GM21381 (cell line): Measurements from ENCODE around the gene ERBB2.
"Not testable (repeated sequence)": the region's sequence is repeated elsewhere in the genome, so short reads cannot be mapped to it uniquely, and the experiment has no call there.

ENCODE experiments used
- ATAC-seq: cut with Tn5 transposase; IDR thresholded peaks from one replicate; pipeline ENCODE4 v1.9.1; 2021; ENCODE audit warnings: mild to moderate bottlenecking, moderate library complexity; ENCODE audit not compliant: unreplicated experiment

Gene ERBB2

DNA sequence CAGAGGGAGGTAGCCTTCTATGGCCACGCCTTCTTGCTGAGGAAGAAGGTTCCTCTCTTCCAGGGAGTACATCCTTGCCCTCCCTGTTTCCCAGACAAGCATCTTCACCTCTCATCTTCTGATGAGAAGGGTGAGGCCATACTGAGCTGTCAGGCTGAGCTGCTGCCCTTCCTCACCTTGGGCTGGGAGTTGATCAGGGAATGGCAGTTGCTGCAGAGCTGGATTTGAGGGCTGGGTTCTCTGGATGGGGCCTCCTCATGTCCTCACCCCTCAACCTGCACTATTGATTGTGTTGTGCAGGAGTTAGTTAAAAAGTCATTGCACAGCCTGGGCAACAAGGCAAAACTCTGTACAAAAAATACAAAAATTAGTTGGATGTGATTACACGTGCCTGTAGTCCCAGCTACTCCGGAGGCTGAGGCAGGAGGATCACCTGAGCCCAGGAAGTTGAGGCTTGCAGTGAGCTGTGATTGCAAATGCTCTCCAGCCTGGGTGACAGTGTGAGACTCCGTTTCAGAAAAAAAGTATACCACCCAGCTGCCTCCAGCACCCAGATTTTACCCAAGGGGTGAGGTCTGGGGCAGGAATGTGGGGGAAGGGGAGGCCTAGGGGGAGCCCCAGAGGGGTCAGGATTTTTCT, 2.0 kb downstream of the ERBB2 start:
- no peak for ATAC-seq

DNA sequence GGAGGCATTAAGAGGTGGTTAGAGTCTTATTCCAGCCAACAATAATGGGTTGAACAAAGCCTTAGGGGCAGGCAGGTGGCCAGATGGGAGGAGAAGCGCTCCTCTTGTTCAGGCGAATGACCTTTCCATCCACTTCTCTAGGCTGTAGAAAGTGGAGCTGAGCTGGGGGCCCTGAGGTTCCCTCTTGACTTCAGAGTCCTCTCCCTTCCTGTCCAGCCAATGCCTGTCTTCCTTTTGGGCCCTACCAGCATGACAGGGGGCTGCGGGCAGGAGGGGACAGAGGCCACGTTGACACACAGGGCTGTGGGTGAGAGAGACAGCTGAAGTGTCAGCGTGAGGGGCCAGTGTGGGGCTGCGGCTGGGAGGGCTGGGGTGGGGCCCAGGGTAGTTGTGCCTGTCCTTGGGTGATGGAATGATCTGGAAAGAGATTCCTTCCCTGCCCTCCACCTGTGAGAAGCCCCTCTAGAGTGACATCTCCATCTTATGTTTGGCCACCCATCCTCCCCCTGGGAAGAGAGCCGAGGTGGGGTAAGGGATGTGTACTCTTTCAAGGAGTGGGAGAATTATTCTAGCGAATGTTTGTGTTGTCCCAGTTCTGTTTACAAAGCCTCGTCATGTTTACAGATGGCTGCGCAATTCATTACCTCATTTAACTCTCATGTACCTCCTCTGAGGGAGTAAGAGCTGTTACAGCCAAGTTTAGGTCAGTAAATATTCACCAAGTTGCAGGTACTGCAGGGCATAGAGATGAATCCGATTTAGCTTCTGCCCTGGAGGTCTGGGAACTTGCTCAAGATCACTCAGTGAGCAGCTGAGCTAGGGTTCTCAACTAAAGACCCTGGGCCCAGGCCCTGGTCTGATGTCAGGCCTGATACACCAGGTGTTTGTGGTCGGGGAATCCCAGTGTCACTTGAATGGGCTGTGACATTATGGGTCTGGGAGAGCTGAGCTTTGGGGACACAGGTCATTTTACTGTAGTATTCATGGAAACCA, 3.3 kb downstream of the ERBB2 start:
- ATAC-seq: no peak

DNA sequence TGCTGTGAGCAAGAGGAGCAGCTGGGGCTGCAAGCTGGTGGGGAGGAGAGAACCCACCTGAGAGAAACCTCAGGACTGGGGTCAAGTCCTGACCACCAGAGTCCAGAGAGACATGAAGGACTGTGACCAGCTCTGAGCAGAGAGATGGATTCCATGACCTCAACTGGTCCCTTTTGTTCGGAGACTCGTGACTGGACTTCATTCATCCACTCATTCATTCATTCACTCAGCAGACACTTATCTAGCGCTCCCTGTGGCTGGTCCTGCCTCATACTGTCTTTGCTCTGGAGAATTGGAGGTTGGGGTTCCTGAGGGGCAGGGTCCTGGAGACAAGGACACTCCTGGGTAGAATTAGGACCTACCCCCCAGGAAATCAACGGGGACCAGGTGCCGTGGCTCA, 4.0 kb downstream of the ERBB2 start:
- ATAC-seq: no peak

DNA sequence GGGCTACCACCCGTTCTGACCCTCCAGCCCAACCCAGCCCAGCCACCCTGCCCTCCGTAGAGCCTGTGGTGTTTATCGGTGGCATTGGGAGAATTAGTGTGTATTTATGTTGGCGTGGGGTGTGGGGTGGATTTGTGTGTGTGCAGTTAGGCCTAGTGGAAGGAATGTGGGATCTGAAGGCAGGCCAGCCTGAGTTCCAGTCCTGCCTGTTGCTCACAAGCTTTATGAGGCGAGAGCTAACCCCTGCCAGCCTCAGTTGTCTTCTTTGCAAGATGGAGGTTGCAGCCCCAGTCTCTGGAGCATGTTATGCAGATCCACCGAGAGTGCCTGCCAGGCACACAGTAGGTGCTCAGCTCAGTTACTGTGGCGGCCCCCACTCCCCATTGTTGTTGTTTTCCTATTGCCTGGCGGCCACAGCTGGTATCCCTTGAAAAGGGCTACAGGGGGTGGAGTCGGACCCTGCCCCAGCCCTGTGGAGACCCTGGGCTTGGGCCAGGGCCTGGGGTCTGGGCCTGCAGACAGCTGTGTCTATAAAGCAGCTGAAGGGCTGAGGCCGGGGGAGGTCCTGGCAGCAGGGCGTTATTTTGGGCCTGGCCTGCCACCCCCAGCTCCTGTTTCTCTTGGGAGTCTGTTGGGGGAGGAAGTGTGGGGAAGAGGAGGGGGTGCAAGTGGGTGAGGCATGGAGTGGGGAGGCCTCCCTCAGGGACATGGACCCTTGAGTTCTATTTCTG, 5.1 kb downstream of the ERBB2 start:
- no peak for ATAC-seq

DNA sequence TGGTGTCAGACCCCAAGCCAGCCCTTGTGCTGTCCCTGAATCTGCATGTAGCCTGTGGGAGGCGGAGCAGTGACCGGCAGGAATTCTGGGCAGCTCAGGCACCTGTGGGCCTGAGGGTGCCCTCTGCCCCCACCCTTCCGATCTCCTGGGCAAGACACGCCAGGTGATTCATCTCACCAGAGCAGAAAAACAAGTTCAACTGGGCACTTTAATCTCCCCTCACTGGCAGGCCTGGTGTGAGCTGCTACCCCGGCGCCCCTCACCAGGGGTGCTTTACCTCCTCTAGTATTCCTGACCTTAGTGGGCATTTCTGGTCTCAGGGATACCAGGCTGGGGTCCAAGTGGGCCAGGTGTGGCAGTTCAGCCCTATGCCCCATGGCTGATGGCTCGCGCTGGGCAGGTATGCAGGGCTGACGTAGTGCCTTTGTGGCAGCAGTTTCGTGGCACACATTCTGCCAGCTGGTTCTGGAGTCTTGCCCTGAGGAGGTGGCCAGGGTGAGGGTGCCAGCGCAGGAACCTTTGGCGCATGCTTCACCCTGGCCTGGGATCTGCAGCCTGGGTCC, 6.0 kb downstream of the ERBB2 start:
- ATAC-seq: no peak

DNA sequence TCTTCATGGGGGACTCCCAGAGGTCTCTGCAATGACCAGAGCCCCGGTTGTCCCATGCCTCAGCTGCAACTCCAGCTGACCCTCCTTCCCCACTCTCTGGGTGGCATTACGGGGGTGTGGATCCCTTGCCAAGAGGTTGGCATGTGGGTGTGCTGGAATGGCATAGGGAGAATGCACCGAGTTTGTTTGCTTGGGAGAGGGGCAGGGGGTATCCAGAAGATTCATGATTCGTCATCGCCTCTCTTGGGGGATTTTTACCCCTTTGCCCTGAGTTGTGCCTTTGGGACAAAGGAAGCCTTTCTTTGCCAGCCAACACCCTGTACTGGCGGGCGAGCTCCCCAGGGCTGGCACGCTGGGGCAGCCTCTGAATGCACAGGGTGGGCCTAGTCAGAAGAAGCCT, 6.5 kb downstream of the ERBB2 start:
- no peak for ATAC-seq

DNA sequence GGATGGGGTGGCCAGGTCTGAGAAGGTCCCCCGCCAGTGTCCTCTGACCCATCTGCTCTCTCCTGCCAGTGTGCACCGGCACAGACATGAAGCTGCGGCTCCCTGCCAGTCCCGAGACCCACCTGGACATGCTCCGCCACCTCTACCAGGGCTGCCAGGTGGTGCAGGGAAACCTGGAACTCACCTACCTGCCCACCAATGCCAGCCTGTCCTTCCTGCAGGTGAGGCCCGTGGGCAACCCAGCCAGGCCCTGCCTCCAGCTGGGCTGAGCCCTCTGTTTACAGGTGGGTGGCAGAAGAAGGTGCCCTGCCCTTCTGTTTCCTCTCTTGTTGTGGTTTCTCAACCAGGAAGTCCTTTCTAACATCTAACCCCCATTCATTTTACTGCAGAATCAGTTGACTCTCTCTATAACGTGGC, 7.1 kb downstream of the ERBB2 start:
- no peak for ATAC-seq

DNA sequence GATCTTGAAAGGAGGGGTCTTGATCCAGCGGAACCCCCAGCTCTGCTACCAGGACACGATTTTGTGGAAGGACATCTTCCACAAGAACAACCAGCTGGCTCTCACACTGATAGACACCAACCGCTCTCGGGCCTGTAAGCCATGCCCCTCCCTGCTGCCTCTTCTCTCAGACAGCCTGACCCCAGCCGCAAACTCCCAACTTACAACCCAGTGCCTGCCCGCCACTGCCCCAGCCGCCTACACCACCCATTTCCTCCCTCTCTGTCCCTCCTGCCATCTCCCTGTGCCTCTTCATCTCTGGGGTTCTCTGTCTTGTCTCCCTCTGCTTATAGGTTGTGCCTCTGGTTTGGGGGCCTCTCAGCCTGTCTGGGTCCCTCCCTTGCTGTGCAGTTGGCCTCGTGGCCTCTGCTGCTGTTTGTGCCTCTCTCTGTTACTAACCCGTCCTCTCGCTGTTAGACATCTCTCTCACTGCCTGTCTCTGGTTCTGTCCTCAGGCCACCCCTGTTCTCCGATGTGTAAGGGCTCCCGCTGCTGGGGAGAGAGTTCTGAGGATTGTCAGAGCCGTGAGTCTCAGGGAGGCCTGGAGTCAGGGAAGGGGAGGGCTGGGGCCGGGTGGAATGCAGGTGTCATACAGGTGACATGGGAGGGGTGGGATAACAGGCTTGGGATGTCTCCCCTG, 9.6 kb downstream of the ERBB2 start:
- no peak for ATAC-seq

DNA sequence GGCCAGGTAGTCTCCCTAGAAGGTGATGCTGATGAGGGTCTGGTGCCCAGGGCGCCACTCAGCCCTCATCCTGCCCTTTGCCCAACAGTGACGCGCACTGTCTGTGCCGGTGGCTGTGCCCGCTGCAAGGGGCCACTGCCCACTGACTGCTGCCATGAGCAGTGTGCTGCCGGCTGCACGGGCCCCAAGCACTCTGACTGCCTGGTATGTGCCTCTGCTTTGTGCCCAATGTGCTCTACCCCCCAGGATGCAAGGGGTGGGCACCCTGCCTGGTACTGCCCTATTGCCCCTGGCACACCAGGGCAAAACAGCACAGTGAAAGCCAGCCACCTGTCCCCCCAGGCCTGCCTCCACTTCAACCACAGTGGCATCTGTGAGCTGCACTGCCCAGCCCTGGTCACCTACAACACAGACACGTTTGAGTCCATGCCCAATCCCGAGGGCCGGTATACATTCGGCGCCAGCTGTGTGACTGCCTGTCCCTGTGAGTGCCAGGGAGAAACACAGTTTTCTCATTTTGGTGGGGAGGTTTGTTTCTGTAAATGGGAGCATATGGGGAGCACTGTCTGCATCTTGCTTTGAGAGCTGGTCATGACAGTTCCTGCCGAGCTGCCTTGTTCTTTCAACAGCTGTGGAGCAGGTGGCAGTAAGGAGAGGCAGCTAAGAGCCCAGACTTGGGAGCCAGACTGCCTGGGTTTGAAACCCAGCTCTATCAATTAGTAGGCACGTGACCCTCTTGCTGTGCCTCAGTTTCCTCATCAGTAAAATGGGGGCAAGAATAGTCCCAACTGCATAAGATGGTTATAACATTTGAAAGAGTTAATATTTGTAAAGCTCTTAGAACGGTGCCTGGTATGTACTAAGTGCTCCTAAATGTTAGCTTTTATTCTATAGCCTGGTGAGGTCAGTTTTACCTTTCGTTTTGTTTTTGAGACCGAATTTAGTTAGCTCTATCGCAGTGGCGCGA, 10.4 kb downstream of the ERBB2 start:
- no peak for ATAC-seq

DNA sequence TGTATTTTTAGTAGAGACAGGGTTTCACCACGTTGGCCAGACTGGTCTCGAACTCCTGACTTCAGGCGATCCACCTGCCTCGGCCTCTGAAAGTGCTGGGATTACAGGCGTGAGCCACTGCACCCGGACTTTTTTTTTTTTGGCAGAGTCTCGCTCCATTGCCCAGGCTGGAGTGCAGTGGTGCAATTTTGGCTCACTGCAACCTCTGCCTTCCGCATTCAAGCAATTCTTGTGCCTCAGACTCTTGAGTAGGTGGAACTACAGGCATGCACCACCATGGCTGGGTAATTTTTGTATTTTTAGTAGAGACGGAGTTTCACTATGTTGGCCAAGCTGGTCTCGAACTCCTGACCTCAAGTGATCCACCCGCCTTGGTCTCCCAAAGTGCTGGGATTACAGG, 11.2 kb downstream of the ERBB2 start:
- ATAC-seq: not testable (repeated sequence)

DNA sequence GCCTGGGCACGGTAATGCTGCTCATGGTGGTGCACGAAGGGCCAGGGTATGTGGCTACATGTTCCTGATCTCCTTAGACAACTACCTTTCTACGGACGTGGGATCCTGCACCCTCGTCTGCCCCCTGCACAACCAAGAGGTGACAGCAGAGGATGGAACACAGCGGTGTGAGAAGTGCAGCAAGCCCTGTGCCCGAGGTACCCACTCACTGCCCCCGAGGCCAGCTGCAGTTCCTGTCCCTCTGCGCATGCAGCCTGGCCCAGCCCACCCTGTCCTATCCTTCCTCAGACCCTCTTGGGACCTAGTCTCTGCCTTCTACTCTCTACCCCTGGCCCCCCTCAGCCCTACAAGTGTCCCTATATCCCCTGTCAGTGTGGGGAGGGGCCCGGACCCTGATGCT, 12.0 kb downstream of the ERBB2 start:
- ATAC-seq: no peak

DNA sequence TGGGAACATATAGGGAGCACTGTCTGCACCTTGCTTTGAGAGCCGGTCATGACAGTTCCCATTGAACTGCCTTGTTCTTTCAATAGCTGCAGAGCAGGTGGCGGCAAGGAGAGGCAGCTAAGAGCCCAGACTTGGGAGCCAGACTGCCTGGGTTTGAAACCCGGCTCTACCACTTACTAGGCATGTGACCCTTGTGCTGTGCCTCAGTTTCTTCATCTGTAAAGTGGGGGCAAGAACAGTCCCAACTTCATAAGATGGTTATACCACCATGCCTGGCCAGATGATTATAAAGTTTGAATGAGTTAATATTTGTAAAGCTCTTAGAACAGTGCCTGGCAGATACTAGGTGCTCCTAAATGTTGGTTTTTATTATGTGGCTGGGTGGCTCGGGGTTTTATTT, 14.4 kb downstream of the ERBB2 start:
- ATAC-seq: no peak

DNA sequence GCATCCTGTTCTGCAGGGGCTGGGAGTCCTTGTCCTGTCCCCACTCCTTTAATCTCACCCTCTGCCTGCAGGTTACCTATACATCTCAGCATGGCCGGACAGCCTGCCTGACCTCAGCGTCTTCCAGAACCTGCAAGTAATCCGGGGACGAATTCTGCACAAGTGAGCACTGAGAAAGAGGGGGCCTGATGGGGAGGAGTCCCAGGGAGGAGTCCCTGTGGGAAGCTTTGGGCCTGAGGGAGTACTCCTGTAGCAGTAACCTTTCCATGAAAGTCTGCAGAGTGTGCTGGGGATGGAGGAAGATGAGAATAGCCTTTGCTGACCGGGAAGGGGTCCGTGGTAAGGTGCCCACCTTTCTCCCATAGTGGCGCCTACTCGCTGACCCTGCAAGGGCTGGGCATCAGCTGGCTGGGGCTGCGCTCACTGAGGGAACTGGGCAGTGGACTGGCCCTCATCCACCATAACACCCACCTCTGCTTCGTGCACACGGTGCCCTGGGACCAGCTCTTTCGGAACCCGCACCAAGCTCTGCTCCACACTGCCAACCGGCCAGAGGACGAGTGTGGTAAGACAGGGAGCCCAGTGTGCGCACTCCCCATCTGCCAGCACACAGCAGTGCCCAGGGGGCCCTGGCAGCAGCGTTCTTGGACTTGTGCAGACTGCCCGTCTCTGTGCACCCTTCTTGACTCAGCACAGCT, 15.7 kb downstream of the ERBB2 start:
- ATAC-seq: no peak

DNA sequence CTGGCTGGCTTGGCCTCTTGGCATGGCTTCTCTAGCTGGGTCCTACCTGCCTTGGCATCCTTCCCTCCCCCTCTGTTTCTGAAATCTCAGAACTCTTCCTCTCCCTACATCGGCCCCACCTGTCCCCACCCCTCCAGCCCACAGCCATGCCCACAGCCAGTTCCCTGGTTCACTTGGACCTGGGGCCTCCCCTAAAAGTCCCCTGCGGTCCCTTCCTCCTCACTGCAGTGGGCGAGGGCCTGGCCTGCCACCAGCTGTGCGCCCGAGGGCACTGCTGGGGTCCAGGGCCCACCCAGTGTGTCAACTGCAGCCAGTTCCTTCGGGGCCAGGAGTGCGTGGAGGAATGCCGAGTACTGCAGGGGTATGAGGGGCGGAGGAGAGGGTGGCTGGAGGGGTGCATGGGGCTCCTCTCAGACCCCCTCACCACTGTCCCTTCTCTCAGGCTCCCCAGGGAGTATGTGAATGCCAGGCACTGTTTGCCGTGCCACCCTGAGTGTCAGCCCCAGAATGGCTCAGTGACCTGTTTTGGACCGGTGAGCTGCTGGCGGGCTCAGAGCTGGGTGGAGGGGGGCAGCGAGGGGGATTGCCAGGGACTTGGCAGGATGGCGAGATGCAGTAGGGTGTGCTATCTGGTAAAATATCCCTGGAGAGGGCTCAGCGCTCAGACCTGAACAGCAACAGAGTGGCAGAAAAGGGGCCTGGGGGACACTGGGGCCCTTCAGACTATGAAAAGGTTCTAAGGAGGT, 16.4 kb downstream of the ERBB2 start:
- no peak for ATAC-seq

DNA sequence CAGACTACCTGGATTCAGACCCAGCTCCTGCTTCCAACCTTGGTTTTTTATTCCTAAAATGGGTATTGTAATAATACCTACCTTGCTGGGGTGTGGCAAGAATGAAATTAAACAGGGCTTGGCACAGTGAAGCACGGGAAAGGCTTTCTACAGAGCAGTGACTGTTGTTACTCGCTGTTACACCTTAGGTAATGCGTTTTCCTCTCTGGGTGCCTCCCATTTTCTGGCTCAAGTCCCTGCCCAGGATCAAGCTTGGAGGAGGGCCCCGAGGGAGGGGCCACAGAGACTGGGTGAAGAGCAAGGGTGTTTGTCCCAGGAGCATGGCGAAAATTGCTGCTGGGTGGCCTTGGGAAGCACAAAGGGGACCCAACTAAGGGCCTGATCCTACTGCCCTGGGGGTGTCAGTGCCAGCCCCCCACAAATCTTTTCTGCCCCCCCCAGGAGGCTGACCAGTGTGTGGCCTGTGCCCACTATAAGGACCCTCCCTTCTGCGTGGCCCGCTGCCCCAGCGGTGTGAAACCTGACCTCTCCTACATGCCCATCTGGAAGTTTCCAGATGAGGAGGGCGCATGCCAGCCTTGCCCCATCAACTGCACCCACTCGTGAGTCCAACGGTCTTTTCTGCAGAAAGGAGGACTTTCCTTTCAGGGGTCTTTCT, 17.1 kb downstream of the ERBB2 start:
- no peak for ATAC-seq

DNA sequence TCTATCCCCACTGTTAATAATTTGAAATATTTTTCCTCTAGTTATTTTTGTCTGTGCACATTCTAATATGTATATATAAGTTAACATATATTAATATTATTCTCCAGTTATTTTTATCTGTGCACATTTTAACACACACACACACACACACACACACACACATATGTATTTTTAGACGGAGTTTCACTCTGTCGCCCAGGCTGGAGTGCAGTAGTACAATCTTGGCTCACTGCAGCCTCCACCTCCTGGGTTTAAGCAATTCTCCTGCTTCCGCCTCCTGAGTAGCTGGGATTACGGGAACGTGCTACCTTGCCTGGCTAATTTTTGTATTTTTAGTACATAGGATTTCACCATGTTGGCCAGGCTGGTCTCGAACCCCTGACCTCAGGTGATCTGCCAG, 17.8 kb downstream of the ERBB2 start:
- no peak for ATAC-seq

DNA sequence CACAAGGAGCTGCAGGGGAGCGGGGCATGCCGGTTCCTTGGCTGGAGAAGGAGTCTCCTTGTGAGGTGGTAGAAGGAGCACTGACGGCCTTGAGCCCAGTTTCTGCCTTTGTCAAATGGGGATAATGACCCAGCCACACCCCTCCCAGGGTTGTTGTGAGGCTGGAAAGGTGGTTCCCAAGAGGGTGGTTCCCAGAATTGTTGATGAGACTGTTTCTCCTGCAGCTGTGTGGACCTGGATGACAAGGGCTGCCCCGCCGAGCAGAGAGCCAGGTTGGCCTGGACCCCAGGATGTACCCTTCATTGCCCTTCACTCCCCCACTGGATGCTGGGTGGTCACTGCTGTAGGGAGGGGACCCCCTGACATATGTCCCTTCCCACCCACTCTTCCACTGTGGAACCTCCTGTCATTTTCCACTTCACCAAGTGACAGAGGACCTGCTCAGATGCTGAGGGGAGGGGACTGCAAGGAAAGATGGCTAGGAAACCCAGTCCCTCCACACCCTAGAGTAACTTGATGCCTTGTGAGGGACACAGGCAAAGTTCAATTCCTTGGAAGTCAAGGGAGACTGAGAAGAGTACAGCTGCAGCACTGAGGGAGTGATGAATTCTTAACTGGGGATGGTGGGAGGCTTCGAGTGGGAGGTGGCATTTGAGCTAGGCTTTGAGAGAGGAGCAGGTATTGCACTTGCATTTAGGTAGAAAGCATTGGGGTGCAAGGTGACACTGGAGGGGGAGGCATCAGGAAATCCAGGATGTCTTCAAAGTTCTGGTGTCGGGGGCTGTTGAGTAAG, 19.9 kb downstream of the ERBB2 start:
- no peak for ATAC-seq
